Mesothelial cell of epicardium (in vitro differentiated cells): Measurements from ENCODE around the gene GADL1. TPM values are rescaled to one million over a fixed set of nuclear protein-coding genes. Genes with fewer than 3 reads are reported as not detected.

Source experiments
- DNase-seq, 2 experiments: peaks; one replicate each; pipeline ENCODE4 v3.0.0; 2021; ENCODE audit warnings: low spot score in 2 of 2; ENCODE audit not compliant: unreplicated experiment in 2 of 2
- H3K27ac Mint-ChIP-seq: 2 replicates; pipeline ENCODE4 v1.8.0; 2021; ENCODE audit warnings: mixed read lengths
- H3K27me3 Mint-ChIP-seq: 2 replicates; pipeline ENCODE4 v1.8.0; 2021; ENCODE audit warnings: low read depth, mixed read lengths
- H3K36me3 Mint-ChIP-seq: 2 replicates; pipeline ENCODE4 v1.8.0; 2021; ENCODE audit warnings: mixed read lengths
- H3K4me1 Mint-ChIP-seq: 2 replicates; pipeline ENCODE4 v1.8.0; 2021; ENCODE audit warnings: mixed read lengths
- H3K4me3 Mint-ChIP-seq: 2 replicates; pipeline ENCODE4 v1.8.0; 2021; ENCODE audit warnings: mild to moderate bottlenecking, moderate library complexity, mixed read lengths
- H3K9me3 Mint-ChIP-seq: 2 replicates; pipeline ENCODE4 v1.8.0; 2021; ENCODE audit warnings: mixed read lengths
- total RNA-seq: library from RNA; stranded (reverse); gene quantifications from 3 replicates; pipeline ENCODE4 v1.2.1, GENCODE V29; 2021
- TF ChIP-seq, protein P1 (sequence below): fragments of 200-600 bp; sonication (generic); IDR thresholded peaks from one replicate; pipeline ENCODE4 v1.5.0; 2021; ENCODE audit warnings: antibody characterized with exemption; ENCODE audit not compliant: unreplicated experiment

The GADL1 gene
- total RNA-seq, 1 donor from 2014 or later, result 4.6 TPM

DNA sequence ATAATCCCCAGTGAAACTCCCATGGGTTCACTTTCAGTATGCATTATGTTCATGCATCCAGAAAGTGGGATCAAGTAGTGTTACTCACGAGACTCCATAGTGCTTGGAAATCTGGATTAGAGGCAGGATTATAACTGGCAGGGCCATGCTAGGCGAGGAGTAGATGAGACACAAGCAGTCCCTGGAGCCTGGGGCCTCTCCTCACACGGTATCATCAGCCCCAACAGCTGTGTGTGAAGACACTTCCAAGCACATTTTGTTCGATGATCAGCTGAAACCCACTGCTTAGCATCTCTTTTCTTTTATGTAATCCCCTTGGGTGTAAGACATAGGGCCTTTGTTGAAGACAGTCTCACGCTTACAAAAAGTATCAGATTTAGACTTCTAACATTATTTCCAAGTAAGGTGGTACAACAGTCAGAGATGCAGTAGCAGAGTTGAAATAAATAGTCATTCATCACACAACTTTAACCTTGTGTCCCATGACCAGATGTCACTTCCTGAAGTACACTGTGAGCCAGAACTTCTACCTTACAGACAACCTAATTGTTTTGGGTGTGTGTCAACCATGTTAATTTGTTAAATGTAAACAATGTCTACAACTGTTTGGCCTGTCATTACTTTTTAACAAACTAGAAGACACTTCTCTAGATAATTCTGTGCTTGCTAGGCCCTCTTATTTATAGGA lies 116.9 kb downstream of the GADL1 start:
- no peak for DNase-seq
- Mint-ChIP-seq H3K36me3 (no peaks in the 10 kb centered on the region), H3K4me1 (peaks cover 18% of the 10 kb centered on the region), H3K9me3 (peaks cover 6% of the 10 kb centered on the region), H3K4me3 (no peak overlapping the region), H3K27ac (no peak overlapping the region), H3K27me3 (peaks cover 11% of the 10 kb centered on the region)
- TF ChIP-seq, protein P1, sequence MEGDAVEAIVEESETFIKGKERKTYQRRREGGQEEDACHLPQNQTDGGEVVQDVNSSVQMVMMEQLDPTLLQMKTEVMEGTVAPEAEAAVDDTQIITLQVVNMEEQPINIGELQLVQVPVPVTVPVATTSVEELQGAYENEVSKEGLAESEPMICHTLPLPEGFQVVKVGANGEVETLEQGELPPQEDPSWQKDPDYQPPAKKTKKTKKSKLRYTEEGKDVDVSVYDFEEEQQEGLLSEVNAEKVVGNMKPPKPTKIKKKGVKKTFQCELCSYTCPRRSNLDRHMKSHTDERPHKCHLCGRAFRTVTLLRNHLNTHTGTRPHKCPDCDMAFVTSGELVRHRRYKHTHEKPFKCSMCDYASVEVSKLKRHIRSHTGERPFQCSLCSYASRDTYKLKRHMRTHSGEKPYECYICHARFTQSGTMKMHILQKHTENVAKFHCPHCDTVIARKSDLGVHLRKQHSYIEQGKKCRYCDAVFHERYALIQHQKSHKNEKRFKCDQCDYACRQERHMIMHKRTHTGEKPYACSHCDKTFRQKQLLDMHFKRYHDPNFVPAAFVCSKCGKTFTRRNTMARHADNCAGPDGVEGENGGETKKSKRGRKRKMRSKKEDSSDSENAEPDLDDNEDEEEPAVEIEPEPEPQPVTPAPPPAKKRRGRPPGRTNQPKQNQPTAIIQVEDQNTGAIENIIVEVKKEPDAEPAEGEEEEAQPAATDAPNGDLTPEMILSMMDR, result no peak

DNA sequence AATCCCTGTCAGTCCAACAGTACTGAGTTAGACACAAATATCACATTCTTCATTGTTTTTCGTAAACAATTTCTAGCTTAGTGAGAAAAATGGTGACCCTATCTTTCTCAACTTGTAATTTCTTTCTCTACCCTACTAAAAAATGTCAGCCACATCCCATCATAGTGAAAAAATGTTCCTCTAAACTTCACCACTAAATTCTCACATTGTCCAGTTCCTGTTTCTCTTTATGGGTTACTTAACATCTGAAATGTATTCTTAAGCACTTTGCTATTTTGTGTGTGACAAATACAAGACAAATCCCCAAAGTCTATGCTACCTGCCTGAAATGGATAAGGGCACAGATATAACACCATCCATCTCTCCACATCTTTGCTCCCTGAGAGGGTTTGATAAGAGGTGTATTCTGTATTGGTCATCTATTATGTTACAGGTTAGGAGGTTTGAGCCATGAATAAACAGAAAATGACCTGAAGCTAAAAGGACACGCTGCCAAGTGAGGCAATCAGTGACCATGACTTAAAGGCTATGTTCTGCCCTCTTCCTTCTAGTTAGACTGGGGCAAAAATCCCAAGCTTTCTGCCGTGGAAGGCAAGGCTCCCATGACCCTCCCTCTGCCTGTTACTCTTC lies 118.2 kb downstream of the GADL1 start:
- Mint-ChIP-seq H3K27ac (no peak overlapping the region), H3K27me3 (no peaks in the 10 kb centered on the region), H3K4me1 (peaks cover 30% of the 10 kb centered on the region)

DNA sequence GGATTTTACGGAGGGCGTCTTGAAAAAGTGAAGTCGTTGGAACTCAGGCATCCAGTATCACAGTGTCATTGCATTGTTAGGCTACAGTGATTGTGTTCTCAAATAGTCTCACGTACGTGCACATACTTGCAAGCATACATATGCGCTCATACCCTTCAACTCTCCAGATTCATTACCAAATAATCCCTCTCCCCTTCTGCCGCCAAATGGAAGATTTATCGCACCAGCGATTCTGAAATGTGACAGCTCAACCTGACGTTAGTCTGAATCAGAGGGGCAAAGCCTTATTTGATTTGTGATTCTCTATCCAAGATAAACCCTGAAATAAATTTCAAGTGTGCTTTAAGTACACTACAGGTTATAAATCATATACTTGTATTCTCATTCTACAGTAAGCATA lies 119.4 kb downstream of the GADL1 start:
- TF ChIP-seq, protein P1, result no peak
- Mint-ChIP-seq H3K9me3 (no peaks in the 10 kb centered on the region), H3K36me3 (no peaks in the 10 kb centered on the region), H3K27me3 (no peaks in the 10 kb centered on the region), H3K27ac (peak overlapping the region; percentile 95), H3K4me1 (peaks cover 42% of the 10 kb centered on the region), H3K4me3 (peak overlapping the region; percentile 3)
- no peak for DNase-seq

More for the DNA sequence above, 118.2 kb downstream of the GADL1 start:
- Mint-ChIP-seq H3K9me3 (peaks cover 4% of the 10 kb centered on the region), H3K4me3 (no peak overlapping the region), H3K36me3 (no peaks in the 10 kb centered on the region)
- no peak for DNase-seq
- TF ChIP-seq, protein P1, result no peak

DNA sequence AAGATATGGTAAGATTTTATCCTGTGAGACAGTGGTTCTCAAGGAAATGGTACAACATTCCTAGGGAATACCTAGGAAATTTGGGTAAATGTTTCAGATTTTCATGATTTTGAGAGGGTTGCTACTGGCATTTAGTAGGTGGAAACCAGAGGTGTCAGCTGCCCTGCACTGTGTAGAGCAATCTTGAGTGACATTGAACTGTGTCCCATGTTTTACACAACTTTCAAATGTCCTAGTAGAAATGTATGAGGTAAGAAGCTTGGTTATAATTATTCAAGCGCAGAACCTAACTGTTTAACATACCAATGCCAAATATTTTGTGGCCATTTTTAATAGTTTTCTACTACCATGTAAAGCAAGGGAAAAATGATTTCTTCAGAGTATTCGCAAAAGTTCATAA lies 120.4 kb downstream of the GADL1 start:
- Mint-ChIP-seq H3K9me3 (no peaks in the 10 kb centered on the region), H3K27ac (no peak overlapping the region), H3K4me3 (no peak overlapping the region), H3K27me3 (no peaks in the 10 kb centered on the region), H3K36me3 (no peaks in the 10 kb centered on the region), H3K4me1 (peaks cover 48% of the 10 kb centered on the region)
- DNase-seq, result no peak
- TF ChIP-seq, protein P1, result no peak

DNA sequence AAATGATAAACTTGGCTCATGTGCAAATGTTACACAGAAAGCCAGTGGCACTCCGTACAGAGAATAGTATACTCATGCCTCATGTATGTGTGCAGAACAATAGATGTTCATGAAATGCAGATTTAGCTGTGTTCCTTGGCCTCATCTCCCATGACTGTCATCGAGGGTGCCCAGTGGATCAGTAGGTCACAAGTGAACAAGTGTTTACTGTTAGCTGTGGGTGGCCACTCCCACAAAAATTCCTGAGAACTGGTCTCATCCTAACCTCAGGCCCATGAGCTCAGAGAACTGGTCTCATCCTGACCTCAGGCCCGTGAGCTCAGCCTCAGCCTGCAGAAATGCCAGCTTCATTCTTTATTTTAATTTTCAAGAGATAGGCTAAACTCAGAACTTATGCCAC lies 124.1 kb downstream of the GADL1 start:
- no peaks in the 10 kb centered on the region for H3K9me3 Mint-ChIP-seq
- no peak for DNase-seq
- no peaks in the 10 kb centered on the region for H3K27me3 Mint-ChIP-seq
- TF ChIP-seq, protein P1, result no peak
- no peaks in the 10 kb centered on the region for H3K36me3 Mint-ChIP-seq
- peak overlapping the region; percentile 48 for H3K27ac Mint-ChIP-seq
- H3K4me1 Mint-ChIP-seq, result peaks cover 48% of the 10 kb centered on the region
- H3K4me3 Mint-ChIP-seq, result no peak overlapping the region
